Measurements from ENCODE around the gene SOX10.

Gene SOX10

GRCh38 chr22:37989146-37990045 is 5.0 kb upstream of the SOX10 start:
- Histone ChIP-seq H3K9ac (ENCODE audit: low read depth, low read length) (no peak overlapping the region), H3K9me3 (ENCODE audit: insufficient read depth, low read length, severe bottlenecking) (no peaks in the 10 kb centered on the region), H3K4me1 (ENCODE audit: insufficient read depth, low read length) (no peaks in the 10 kb centered on the region), H3K36me3 (ENCODE audit: insufficient read depth, low read length) (no peaks in the 10 kb centered on the region), H4K20me1 (ENCODE audit: insufficient read depth, low read length) (peaks cover 6% of the 10 kb centered on the region), H2AFZ (ENCODE audit: low read depth, low read length) (no peak overlapping the region), H3K4me3 (ENCODE audit: low read depth in 1 of 2, low read length in 2 of 2) (no peak overlapping the region), H3K27me3 (ENCODE audit: insufficient read depth, low read length, poor library complexity) (no peaks in the 10 kb centered on the region), H3K27ac (ENCODE audit: low read length) (no peak overlapping the region), H3K79me2 (ENCODE audit: insufficient read depth, low read length) (no peaks in the 10 kb centered on the region), H3K4me2 (ENCODE audit: insufficient read depth, low read length) (no peak overlapping the region)
- DNase-seq (no peak), ATAC-seq (ENCODE audit: insufficient read depth, low read depth) (no peak)
- no peak for TF ChIP-seq CTCF (IDR thresholded peaks at IDR 0.05; ENCODE audit: borderline replicate concordance, extremely low read depth, low read length, poor library complexity, severe bottlenecking)
- no peak for TF ChIP-seq EZH2 (IDR thresholded peaks at IDR 0.05; ENCODE audit: borderline replicate concordance, low read depth, low read length, severe bottlenecking)

- H3K4me2 ChIP-seq (ENCODE audit: insufficient read depth, low read length), result no peak overlapping the region
- ATAC-seq (ENCODE audit: insufficient read depth, low read depth) (no peak; the same call in 2 of the 3 replicates), DNase-seq (no peak)
- H2AFZ ChIP-seq (ENCODE audit: low read depth, low read length), result no peak overlapping the region
- H3K9me3 ChIP-seq (ENCODE audit: insufficient read depth, low read length, severe bottlenecking), result no peaks in the 10 kb centered on the region
- H3K4me3 ChIP-seq (ENCODE audit: low read depth in 1 of 2, low read length in 2 of 2), result no peak overlapping the region
- H3K4me1 ChIP-seq (ENCODE audit: insufficient read depth, low read length), result no peaks in the 10 kb centered on the region
- peaks cover 6% of the 10 kb centered on the region for H4K20me1 ChIP-seq (ENCODE audit: insufficient read depth, low read length)
- TF ChIP-seq CTCF (IDR thresholded peaks at IDR 0.05; ENCODE audit: borderline replicate concordance, extremely low read depth, low read length, poor library complexity, severe bottlenecking), result no peak
- TF ChIP-seq EZH2 (IDR thresholded peaks at IDR 0.05; ENCODE audit: borderline replicate concordance, low read depth, low read length, severe bottlenecking), result no peak
- H3K27me3 ChIP-seq (ENCODE audit: insufficient read depth, low read length, poor library complexity), result no peaks in the 10 kb centered on the region
- H3K9ac ChIP-seq (ENCODE audit: low read depth, low read length), result no peak overlapping the region
- no peak overlapping the region for H3K27ac ChIP-seq (ENCODE audit: low read length)
- no peaks in the 10 kb centered on the region for H3K36me3 ChIP-seq (ENCODE audit: insufficient read depth, low read length)
- H3K79me2 ChIP-seq (ENCODE audit: insufficient read depth, low read length), result no peaks in the 10 kb centered on the region
Measured at GRCh38 chr22:37986371-37986770, 2.0 kb upstream of the SOX10 start.

- Histone ChIP-seq H3K9ac (ENCODE audit: low read depth, low read length) (no peak overlapping the region), H3K27me3 (ENCODE audit: insufficient read depth, low read length, poor library complexity) (no peaks in the 10 kb centered on the region), H3K36me3 (ENCODE audit: insufficient read depth, low read length) (no peaks in the 10 kb centered on the region), H3K4me3 (ENCODE audit: low read depth in 1 of 2, low read length in 2 of 2) (no peak overlapping the region), H2AFZ (ENCODE audit: low read depth, low read length) (no peak overlapping the region), H3K79me2 (ENCODE audit: insufficient read depth, low read length) (no peaks in the 10 kb centered on the region), H3K4me1 (ENCODE audit: insufficient read depth, low read length) (no peaks in the 10 kb centered on the region), H3K4me2 (ENCODE audit: insufficient read depth, low read length) (no peak overlapping the region), H3K27ac (ENCODE audit: low read length) (no peak overlapping the region), H3K9me3 (ENCODE audit: insufficient read depth, low read length, severe bottlenecking) (no peaks in the 10 kb centered on the region), H4K20me1 (ENCODE audit: insufficient read depth, low read length) (peaks cover 6% of the 10 kb centered on the region)
- DNase-seq, result no peak
- ATAC-seq (ENCODE audit: insufficient read depth, low read depth), result no peak
- TF ChIP-seq EZH2 (IDR thresholded peaks at IDR 0.05; ENCODE audit: borderline replicate concordance, low read depth, low read length, severe bottlenecking) (no peak), CTCF (IDR thresholded peaks at IDR 0.05; ENCODE audit: borderline replicate concordance, extremely low read depth, low read length, poor library complexity, severe bottlenecking) (no peak)
Measured at GRCh38 chr22:37985751-37986281, 1.5 kb upstream of the SOX10 start.
